GM23338 (cell line): ENCODE data around the gene TMTC2. TPM values are rescaled to one million over a fixed set of nuclear protein-coding genes. Genes with fewer than 3 reads are reported as not detected.

ENCODE experiments used
- ATAC-seq: fragments of 200-7000 bp; cut with Tn5 transposase; 3 replicates; pipeline ENCODE4 v1.9.1; 2020
- DNase-seq: peaks from one replicate; pipeline ENCODE4 v3.0.0-alpha.2; 2015; ENCODE audit warnings: low spot score
- H2AFZ ChIP-seq: fragments of 200-600 bp; sonication (generic); 2 replicates; pipeline ENCODE4 v1.8.0; 2016; ENCODE audit warnings: antibody characterized with exemption, mild to moderate bottlenecking, moderate library complexity
- H3F3A ChIP-seq: fragments of 200-600 bp; sonication (generic); replicated peaks from 2 replicates; pipeline ENCODE4 v1.8.0; 2017; ENCODE audit warnings: antibody characterized with exemption, mixed run types, low read depth
- H3K27ac ChIP-seq: fragments of 200-600 bp; sonication (generic); 2 replicates; pipeline ENCODE4 v1.6.1; 2016; ENCODE audit warnings: low read depth
- H3K27me3 ChIP-seq: fragments of 200-600 bp; sonication (generic); 2 replicates; pipeline ENCODE4 v1.8.0; 2016; ENCODE audit warnings: mild to moderate bottlenecking, mixed run types, moderate library complexity; ENCODE audit not compliant: insufficient read depth
- H3K36me3 ChIP-seq: fragments of 200-600 bp; sonication (generic); 2 replicates; pipeline ENCODE4 v1.8.0; 2016; ENCODE audit warnings: mild to moderate bottlenecking; ENCODE audit not compliant: insufficient read depth
- H3K4me1 ChIP-seq: fragments of 200-600 bp; sonication (generic); 2 replicates; pipeline ENCODE4 v1.8.0; 2016; ENCODE audit warnings: mild to moderate bottlenecking, moderate library complexity; ENCODE audit not compliant: insufficient read depth
- H3K4me2 ChIP-seq: fragments of 200-600 bp; sonication (generic); 2 replicates; pipeline ENCODE4 v1.7.1; 2017; ENCODE audit warnings: mixed run types
- H3K4me3 ChIP-seq: fragments of 200-600 bp; sonication (generic); 2 replicates; pipeline ENCODE4 v1.6.1; 2016; ENCODE audit warnings: mixed run types
- H3K79me2 ChIP-seq: fragments of 200-600 bp; sonication (generic); replicated peaks from 2 replicates; pipeline ENCODE4 v1.8.0; 2017; ENCODE audit warnings: mild to moderate bottlenecking; ENCODE audit not compliant: insufficient read depth
- H3K9me2 ChIP-seq: fragments of 200-600 bp; sonication (generic); 2 replicates; pipeline ENCODE4 v1.8.0; 2017; ENCODE audit not compliant: insufficient read depth
- H4K20me1 ChIP-seq: fragments of 200-600 bp; sonication (generic); replicated peaks from 2 replicates; pipeline ENCODE4 v1.8.0; 2017; ENCODE audit warnings: mild to moderate bottlenecking; ENCODE audit not compliant: insufficient read depth
- H3K27ac Mint-ChIP-seq: 2 replicates; pipeline ENCODE4 v1.8.0; 2020; ENCODE audit warnings: inconsistent platforms, mild to moderate bottlenecking, moderate library complexity, mixed read lengths
- H3K27me3 Mint-ChIP-seq: 3 replicates; pipeline ENCODE4 v1.8.0; 2022; ENCODE audit warnings: low read depth, mild to moderate bottlenecking, moderate library complexity, mixed read lengths, inconsistent platforms; ENCODE audit not compliant: insufficient read depth, poor library complexity
- H3K36me3 Mint-ChIP-seq: 3 replicates; pipeline ENCODE4 v1.8.0; 2021; ENCODE audit warnings: low read depth, mild to moderate bottlenecking, inconsistent platforms, moderate library complexity, mixed read lengths
- H3K4me1 Mint-ChIP-seq: 3 replicates; pipeline ENCODE4 v1.8.0; 2020; ENCODE audit warnings: mild to moderate bottlenecking, inconsistent platforms, mixed read lengths
- H3K4me3 Mint-ChIP-seq: 3 replicates; pipeline ENCODE4 v1.8.0; 2021; ENCODE audit warnings: moderate library complexity, mild to moderate bottlenecking, inconsistent platforms, mixed read lengths
- H3K9me3 Mint-ChIP-seq: 3 replicates; pipeline ENCODE4 v1.8.0; 2020; ENCODE audit warnings: moderate library complexity, mild to moderate bottlenecking, inconsistent platforms, mixed read lengths
- CREB1 ChIP-seq: fragments of 250-450 bp; sonication (Bioruptor Pico); IDR thresholded peaks from 2 replicates; pipeline ENCODE4 v1.5.0; 2020; ENCODE audit warnings: low read depth, mild to moderate bottlenecking, moderate library complexity
- CTCF ChIP-seq, 2 experiments: fragments of 200-600 bp in 1 of 2; sonication (generic) in 1 of 2; conservative IDR thresholded peaks; 2 replicates each; pipeline versions ENCODE4 v1.5.1 to v1.6.1; 2016 to 2017; ENCODE audit warnings: antibody characterized with exemption in 2 of 2, low read depth in 2 of 2, mild to moderate bottlenecking in 2 of 2, moderate library complexity in 1 of 2
- ETS1 ChIP-seq: IDR thresholded peaks from 2 replicates; pipeline ENCODE4 v1.6.1; 2016; ENCODE audit warnings: antibody characterized with exemption
- EZH2 ChIP-seq: fragments of 200-600 bp; sonication (generic); IDR thresholded peaks from one replicate; pipeline ENCODE4 v1.8.0; 2017; ENCODE audit warnings: antibody characterized with exemption, mild to moderate bottlenecking, low read depth; ENCODE audit not compliant: unreplicated experiment
- EZH2phosphoT487 ChIP-seq: fragments of 200-600 bp; sonication (generic); IDR thresholded peaks from one replicate; pipeline ENCODE4 v1.8.1; 2018; ENCODE audit warnings: antibody characterized with exemption; ENCODE audit not compliant: unreplicated experiment
- JUNB ChIP-seq: IDR thresholded peaks from one replicate; pipeline ENCODE4 v1.6.1; 2016; ENCODE audit warnings: antibody characterized with exemption; ENCODE audit not compliant: unreplicated experiment
- NANOG ChIP-seq: IDR thresholded peaks from 2 replicates; pipeline ENCODE4 v1.6.1; 2016; ENCODE audit warnings: antibody characterized with exemption, borderline replicate concordance
- POLR2AphosphoS5 ChIP-seq: IDR thresholded peaks from 2 replicates; pipeline ENCODE4 v1.6.1; 2016; ENCODE audit warnings: antibody characterized with exemption, low read depth
- REST ChIP-seq: IDR thresholded peaks from one replicate; pipeline ENCODE4 v1.6.1; 2018; ENCODE audit warnings: antibody characterized with exemption; ENCODE audit not compliant: unreplicated experiment
- STAT1 ChIP-seq: IDR thresholded peaks from one replicate; pipeline ENCODE4 v1.6.1; 2016; ENCODE audit warnings: antibody characterized with exemption; ENCODE audit not compliant: unreplicated experiment
- ZNF114 ChIP-seq: fragments of 250-450 bp; sonication (Bioruptor Pico); IDR thresholded peaks from 2 replicates; pipeline ENCODE4 v1.5.0; 2020; ENCODE audit warnings: mild to moderate bottlenecking, moderate library complexity
- ZNF331 ChIP-seq: fragments of 250-450 bp; sonication (Bioruptor Pico); IDR thresholded peaks from 2 replicates; pipeline ENCODE4 v1.5.0; 2020; ENCODE audit warnings: low read depth, mild to moderate bottlenecking, moderate library complexity
- ZNF462 ChIP-seq: fragments of 250-450 bp; sonication (Bioruptor Pico); IDR thresholded peaks from 2 replicates; pipeline ENCODE4 v1.5.0; 2020; ENCODE audit warnings: mild to moderate bottlenecking, moderate library complexity
- polyA plus RNA-seq: library from polyadenylated mRNA; unstranded; fragments of >200 nt; fragmentation: Nextera tagmentation; extraction: Ambion mirVana; gene quantifications from 2 replicates; pipeline ENCODE4 v1.2.1, GENCODE V29; 2016
- total RNA-seq: library from RNA; depleted of rRNA; stranded (reverse); fragments of >200 nt; shearing (Covaris generic); gene quantifications from 2 replicates; pipeline ENCODE4 v1.2.3, GENCODE V29; 2014

Gene TMTC2
- total and polyA plus RNA-seq, 2 experiments from 2014 or later = 0.57 to 6.5 TPM

- TF ChIP-seq REST (no peak), JUNB (no peak), STAT1 (no peak), EZH2phosphoT487 (no peak), EZH2 (no peak), CTCF (conservative IDR thresholded peaks at IDR 0.05; ENCODE audit: low read depth in 2 of 2) (no peak), ZNF114 (no peak), POLR2AphosphoS5 (no peak), ETS1 (no peak), NANOG (no peak), ZNF462 (CRISPR knock-in tag) (no peak), ZNF331 (CRISPR knock-in tag) (no peak), CREB1 (CRISPR knock-in tag) (no peak)
- Histone ChIP-seq H2AFZ (no peak overlapping the region), H3F3A (no peaks in the 10 kb centered on the region), H3K27ac (no peak overlapping the region), H3K4me2 (no peak overlapping the region), H3K4me3 (no peak overlapping the region), H3K4me1 (no peaks in the 10 kb centered on the region), H3K36me3 (no peaks in the 10 kb centered on the region), H3K79me2 (no peaks in the 10 kb centered on the region), H3K27me3 (no peaks in the 10 kb centered on the region), H4K20me1 (no peaks in the 10 kb centered on the region), H3K9me2 (no peaks in the 10 kb centered on the region)
- H3K36me3 Mint-ChIP-seq = peaks cover 19% of the 10 kb centered on the region
- no peak overlapping the region for H3K4me3 Mint-ChIP-seq
- H3K4me1 Mint-ChIP-seq = peaks cover 4% of the 10 kb centered on the region; the same call in 1 of the 3 replicates
- DNase-seq (no peak), ATAC-seq (no peak)
- peaks cover 11% of the 10 kb centered on the region; the same call in 2 of the 3 replicates for H3K9me3 Mint-ChIP-seq
- peaks cover 2% of the 10 kb centered on the region for H3K27me3 Mint-ChIP-seq
- no peak overlapping the region for H3K27ac Mint-ChIP-seq
Measured at GRCh38 chr12:82996168-82996812, 309.6 kb downstream of the TMTC2 start.
